ENCODE data around the gene AURKAIP1.

GRCh38 chr1:1334835-1335234, 40.2 kb downstream of the AURKAIP1 start:
- TF ChIP-seq CTCF (conservative IDR thresholded peaks at IDR 0.05) (no peak), EZH2 (IDR thresholded peaks at IDR 0.05; ENCODE audit: low read depth) (no peak)

Data from PC-9 (cell line).